Psoas muscle (tissue), 8 donors: ENCODE data around the gene AJAP1. TPM values are rescaled to one million over a fixed set of nuclear protein-coding genes. Genes with fewer than 3 reads are reported as not detected.

Experiments used
- ATAC-seq, 4 donors: fragments of 200-7000 bp; cut with Tn5 transposase; one replicate each; pipeline ENCODE4 v1.9.1; 2020; ENCODE audit warnings: moderate library complexity in 3 of 4, mild to moderate bottlenecking in 2 of 4
- DNase-seq, 2 donors: peaks; one replicate each; pipeline ENCODE4 v3.0.0-alpha.2; 2020
- H3K27ac ChIP-seq: fragments of 200-600 bp; one replicate; pipeline ENCODE4 v1.8.0; 2022
- H3K27me3 ChIP-seq, 3 donors: fragments of 200-600 bp in 1 of 3; one replicate each; pipeline versions ENCODE4 v1.6.1 to v1.8.0; 2013 to 2022; ENCODE audit warnings: low read length in 2 of 3, mild to moderate bottlenecking in 2 of 3, moderate library complexity in 1 of 3; ENCODE audit not compliant: insufficient read depth in 3 of 3
- H3K36me3 ChIP-seq, 2 donors: fragments of 200-600 bp in 1 of 2; one replicate each; pipeline versions ENCODE4 v1.6.1 to v1.8.0; 2013 to 2022; ENCODE audit warnings: low read depth in 1 of 2, mild to moderate bottlenecking in 1 of 2, moderate library complexity in 1 of 2; ENCODE audit not compliant: insufficient read depth in 1 of 2
- H3K4me1 ChIP-seq: fragments of 200-600 bp; one replicate; pipeline ENCODE4 v1.8.0; 2022
- H3K4me3 ChIP-seq: fragments of 200-600 bp; one replicate; pipeline ENCODE4 v1.8.0; 2022; ENCODE audit warnings: mild to moderate bottlenecking
- H3K9me3 ChIP-seq: fragments of 200-600 bp; one replicate; pipeline ENCODE4 v1.8.0; 2022
- WGBS, 3 donors: extraction: QIAGEN DNeasy Blood & Tissue Kit; methylation state at CpG; one replicate each; pipeline versions ENCODE4 v1.1.6 to v1.1.7; 2013; 5-methylcytosine and 5-hydroxymethylcytosine counted together
- intact Hi-C, 2 donors: fragments of 100-400 bp; cut with DNase I; formaldehyde crosslinking; loops; one replicate each; pipeline versions ENCODE4 v1.11.0 to v1.14.2; 2022
- polyA plus RNA-seq, 3 donors: library from polyadenylated mRNA; stranded (reverse); fragments of 200-250 nt; gene quantifications; one replicate each; pipeline ENCODE4 v1.2.3, GENCODE V29; 2013
- total RNA-seq, 4 donors: library from RNA; stranded (reverse); fragmentation: NEBNext Ultra II Directional in 2 of 4; extraction: Animal tissue kit (Norgen Biotek cat#: 25700) in 2 of 4; gene quantifications; one replicate each; pipeline versions ENCODE4 v1.2.1 to v1.2.4, GENCODE V29; 2021 to 2023
- TF ChIP-seq, protein P1 (sequence below): fragments of 200-600 bp; IDR thresholded peaks from one replicate; pipeline ENCODE4 v1.8.0; 2022; ENCODE audit warnings: antibody characterized with exemption
- donor health status: healthy with polysubstance abuse.
- donor health status: DM: no; HTN: no; CAD: no; lungs with moderate emphysema.
- donor health status: Bipolar disorder and iron deficiency.
- donor health status: healthy.
- donor health status: DM: yes; HTN: yes; CAD: no.
- donor health status: DM: no; HTN: no; CAD: no.
- donor health status: DM: no; HTN: no; CAD: no.
- donor health status: DM: yes; HTN: yes; CAD: no.

The AJAP1 gene
- total and polyA plus RNA-seq, 7 donors: under 0.01 to 1.4 (median 0.07) TPM

- TF ChIP-seq, protein P1, sequence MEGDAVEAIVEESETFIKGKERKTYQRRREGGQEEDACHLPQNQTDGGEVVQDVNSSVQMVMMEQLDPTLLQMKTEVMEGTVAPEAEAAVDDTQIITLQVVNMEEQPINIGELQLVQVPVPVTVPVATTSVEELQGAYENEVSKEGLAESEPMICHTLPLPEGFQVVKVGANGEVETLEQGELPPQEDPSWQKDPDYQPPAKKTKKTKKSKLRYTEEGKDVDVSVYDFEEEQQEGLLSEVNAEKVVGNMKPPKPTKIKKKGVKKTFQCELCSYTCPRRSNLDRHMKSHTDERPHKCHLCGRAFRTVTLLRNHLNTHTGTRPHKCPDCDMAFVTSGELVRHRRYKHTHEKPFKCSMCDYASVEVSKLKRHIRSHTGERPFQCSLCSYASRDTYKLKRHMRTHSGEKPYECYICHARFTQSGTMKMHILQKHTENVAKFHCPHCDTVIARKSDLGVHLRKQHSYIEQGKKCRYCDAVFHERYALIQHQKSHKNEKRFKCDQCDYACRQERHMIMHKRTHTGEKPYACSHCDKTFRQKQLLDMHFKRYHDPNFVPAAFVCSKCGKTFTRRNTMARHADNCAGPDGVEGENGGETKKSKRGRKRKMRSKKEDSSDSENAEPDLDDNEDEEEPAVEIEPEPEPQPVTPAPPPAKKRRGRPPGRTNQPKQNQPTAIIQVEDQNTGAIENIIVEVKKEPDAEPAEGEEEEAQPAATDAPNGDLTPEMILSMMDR: no peak
- no peaks in the 10 kb centered on the region for H3K9me3 ChIP-seq
- H3K4me1 ChIP-seq: no peaks in the 10 kb centered on the region
- H3K27ac ChIP-seq: no peak overlapping the region
- peak overlapping the region; percentile 43 for H3K4me3 ChIP-seq
- ATAC-seq (no peak), DNase-seq (no peak)
- WGBS, 3 donors: 0 to 1% (median 1%) methylated on average over 66 to 142 of the region's 142 CpGs
- H3K27me3 ChIP-seq: peaks cover 4 to 91% (median 27%) of the 10 kb centered on the region in 3 donors
- no peaks in the 10 kb centered on the region for H3K36me3 ChIP-seq
- intact Hi-C loops: loop anchor here in 1 of 2 donors (10.0 kb wide), 1 partner anchor 170 kb away; no protein-coding TSS in a partner anchor
These were observed 610 bp downstream of the AJAP1 start for GRCh38 chr1:4654764-4655673.

- 1 to 2% (median 1%) methylated on average over 34 to 78 of the region's 78 CpGs for WGBS, 3 donors
- Histone ChIP-seq H3K36me3 (no peaks in the 10 kb centered on the region), H3K27ac (no peak overlapping the region), H3K9me3 (no peaks in the 10 kb centered on the region), H3K27me3 (peaks cover 4 to 84% (median 23%) of the 10 kb centered on the region in 3 donors), H3K4me1 (no peaks in the 10 kb centered on the region), H3K4me3 (peak overlapping the region; percentile 43)
- TF ChIP-seq, protein P1: peak; percentile 23
- DNase-seq: peak; percentile 56 to 74
- intact Hi-C loops: loop anchor here in 1 of 2 donors (10.0 kb wide), 1 partner anchor 169 kb away; no protein-coding TSS in a partner anchor
- peak in 3 of 4 donors; percentile 41 to 60 (median 60) for ATAC-seq
These were observed 1.5 kb downstream of the AJAP1 start for GRCh38 chr1:4655674-4656532.

- intact Hi-C loops: loop anchor here in 1 of 2 donors (10.0 kb wide), 1 partner anchor 168 kb away; no protein-coding TSS in a partner anchor
- Histone ChIP-seq H3K27me3 (peaks cover 4 to 77% (median 23%) of the 10 kb centered on the region in 3 donors), H3K27ac (no peak overlapping the region), H3K4me1 (no peaks in the 10 kb centered on the region), H3K9me3 (no peaks in the 10 kb centered on the region), H3K4me3 (no peak overlapping the region), H3K36me3 (no peaks in the 10 kb centered on the region)
- ATAC-seq (peak in 2 of 4 donors; percentile 19 to 40), DNase-seq (no peak)
- TF ChIP-seq, protein P1: no peak
- WGBS, 3 donors: 15 to 19% (median 15%) methylated on average over 17 of the region's 17 CpGs
These were observed 2.2 kb downstream of the AJAP1 start for GRCh38 chr1:4656533-4657140.

GRCh38 chr1:4657244-4657789, 2.9 kb downstream of the AJAP1 start:
- no peaks in the 10 kb centered on the region for H3K4me1 ChIP-seq
- TF ChIP-seq, protein P1: no peak
- intact Hi-C loops: loop anchor here in 1 of 2 donors (10.0 kb wide), 1 partner anchor 167 kb away; no protein-coding TSS in a partner anchor
- ATAC-seq: no peak
- H3K9me3 ChIP-seq: no peaks in the 10 kb centered on the region
- H3K4me3 ChIP-seq: no peak overlapping the region
- no peaks in the 10 kb centered on the region for H3K36me3 ChIP-seq
- peak in 1 of 2 donors; percentile 26 for DNase-seq
- H3K27me3 ChIP-seq: peaks cover 4 to 70% (median 25%) of the 10 kb centered on the region in 3 donors
- WGBS, 3 donors: 56 to 66% (median 59%) methylated on average over 9 of the region's 9 CpGs
- no peak overlapping the region for H3K27ac ChIP-seq
